ENCODE data around the gene NRG3.

The NRG3 gene

GRCh38 chr10:82399850-82400249, 524.9 kb downstream of the NRG3 start:
- Histone ChIP-seq H3K4me1 (ENCODE audit: control insufficient read depth, insufficient read depth, low read length) (peaks cover 3% of the 10 kb centered on the region), H3K4me3 (ENCODE audit: low read depth, low read length) (no peak overlapping the region), H3K9me3 (ENCODE audit: control insufficient read depth, insufficient read depth, low read depth, low read length) (no peaks in the 10 kb centered on the region), H3K27ac (ENCODE audit: extremely low read depth, low read depth, low read length) (no peak overlapping the region), H3K36me3 (ENCODE audit: control insufficient read depth in 2 of 2, insufficient read depth in 1 of 2, low read length in 2 of 2) (no peaks in the 10 kb centered on the region)
- CTCF ChIA-PET = no interaction called here
- POLR2A ChIA-PET = no interaction called here
- TF ChIP-seq ZNF211 (tag by site-specific recombination; IDR thresholded peaks at IDR 0.05; ENCODE audit: low read depth) (no peak), TCF7L2 (IDR thresholded peaks at IDR 0.05; ENCODE audit: borderline replicate concordance, low read depth, low read length) (peak; percentile 58; the same call in 1 of the 2 replicates)

- peaks cover 3% of the 10 kb centered on the region for H3K4me1 ChIP-seq (ENCODE audit: control insufficient read depth, insufficient read depth, low read length)
- TF ChIP-seq ZNF621 (tag by site-specific recombination; IDR thresholded peaks at IDR 0.05) = no peak
- no peak for TF ChIP-seq RBAK (tag by site-specific recombination; IDR thresholded peaks at IDR 0.05)
- no peak for TF ChIP-seq ZNF768 (tag by site-specific recombination; IDR thresholded peaks at IDR 0.05)
- POLR2A ChIA-PET = no interaction called here
- H3K9me3 ChIP-seq (ENCODE audit: control insufficient read depth, insufficient read depth, low read depth, low read length) = no peaks in the 10 kb centered on the region
- H3K4me3 ChIP-seq (ENCODE audit: low read depth, low read length) = no peak overlapping the region
- H3K36me3 ChIP-seq (ENCODE audit: control insufficient read depth in 2 of 2, insufficient read depth in 1 of 2, low read length in 2 of 2) = no peaks in the 10 kb centered on the region
- CTCF ChIA-PET = interaction anchor here (0.6 kb wide), 1 partner anchor 391 kb away, joined by 3 read pairs; no protein-coding TSS in a partner anchor
- no peak overlapping the region for H3K27ac ChIP-seq (ENCODE audit: extremely low read depth, low read depth, low read length)
These were observed 525.8 kb downstream of the NRG3 start for GRCh38 chr10:82400841-82401240.

- H3K36me3 ChIP-seq (ENCODE audit: control insufficient read depth in 2 of 2, insufficient read depth in 1 of 2, low read length in 2 of 2) = no peaks in the 10 kb centered on the region
- no peak overlapping the region for H3K27ac ChIP-seq (ENCODE audit: extremely low read depth, low read depth, low read length)
- no peaks in the 10 kb centered on the region for H3K9me3 ChIP-seq (ENCODE audit: control insufficient read depth, insufficient read depth, low read depth, low read length)
- CTCF ChIA-PET = interaction anchor here (0.7 kb wide), 1 partner anchor 25 kb away, joined by 3 read pairs; no protein-coding TSS in a partner anchor
- TF ChIP-seq ZNF530 (tag by site-specific recombination; IDR thresholded peaks at IDR 0.05; ENCODE audit: low read depth) (no peak), ZNF350 (tag by site-specific recombination; IDR thresholded peaks at IDR 0.05) (no peak), ZNF514 (tag by site-specific recombination; IDR thresholded peaks at IDR 0.05) (no peak), ZNF202 (tag by site-specific recombination; IDR thresholded peaks at IDR 0.05; ENCODE audit: borderline replicate concordance) (no peak), OVOL3 (tag by site-specific recombination; IDR thresholded peaks at IDR 0.05) (no peak), MYNN (tag by site-specific recombination; IDR thresholded peaks at IDR 0.05; ENCODE audit: borderline replicate concordance) (no peak), ZNF580 (tag by site-specific recombination; IDR thresholded peaks at IDR 0.05) (no peak), ZNF169 (tag by site-specific recombination; IDR thresholded peaks at IDR 0.05) (no peak), MEIS1 (CRISPR knock-in tag; IDR thresholded peaks at IDR 0.05; ENCODE audit: borderline replicate concordance) (no peak), ZNF624 (tag by site-specific recombination; IDR thresholded peaks at IDR 0.05) (no peak), ZNF133 (tag by site-specific recombination; IDR thresholded peaks at IDR 0.05) (no peak), ZIC2 (tag by site-specific recombination; IDR thresholded peaks at IDR 0.05) (no peak), ZNF768 (tag by site-specific recombination; IDR thresholded peaks at IDR 0.05) (no peak), ZNF791 (tag by site-specific recombination; IDR thresholded peaks at IDR 0.05) (no peak)
- TF ChIP-seq, protein P1, sequence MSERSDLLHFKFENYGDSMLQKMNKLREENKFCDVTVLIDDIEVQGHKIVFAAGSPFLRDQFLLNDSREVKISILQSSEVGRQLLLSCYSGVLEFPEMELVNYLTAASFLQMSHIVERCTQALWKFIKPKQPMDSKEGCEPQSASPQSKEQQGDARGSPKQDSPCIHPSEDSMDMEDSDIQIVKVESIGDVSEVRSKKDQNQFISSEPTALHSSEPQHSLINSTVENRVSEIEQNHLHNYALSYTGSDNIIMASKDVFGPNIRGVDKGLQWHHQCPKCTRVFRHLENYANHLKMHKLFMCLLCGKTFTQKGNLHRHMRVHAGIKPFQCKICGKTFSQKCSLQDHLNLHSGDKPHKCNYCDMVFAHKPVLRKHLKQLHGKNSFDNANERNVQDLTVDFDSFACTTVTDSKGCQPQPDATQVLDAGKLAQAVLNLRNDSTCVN (tag by site-specific recombination; optimal IDR thresholded peaks at IDR 0.05) = no peak
- TF ChIP-seq, protein P2, sequence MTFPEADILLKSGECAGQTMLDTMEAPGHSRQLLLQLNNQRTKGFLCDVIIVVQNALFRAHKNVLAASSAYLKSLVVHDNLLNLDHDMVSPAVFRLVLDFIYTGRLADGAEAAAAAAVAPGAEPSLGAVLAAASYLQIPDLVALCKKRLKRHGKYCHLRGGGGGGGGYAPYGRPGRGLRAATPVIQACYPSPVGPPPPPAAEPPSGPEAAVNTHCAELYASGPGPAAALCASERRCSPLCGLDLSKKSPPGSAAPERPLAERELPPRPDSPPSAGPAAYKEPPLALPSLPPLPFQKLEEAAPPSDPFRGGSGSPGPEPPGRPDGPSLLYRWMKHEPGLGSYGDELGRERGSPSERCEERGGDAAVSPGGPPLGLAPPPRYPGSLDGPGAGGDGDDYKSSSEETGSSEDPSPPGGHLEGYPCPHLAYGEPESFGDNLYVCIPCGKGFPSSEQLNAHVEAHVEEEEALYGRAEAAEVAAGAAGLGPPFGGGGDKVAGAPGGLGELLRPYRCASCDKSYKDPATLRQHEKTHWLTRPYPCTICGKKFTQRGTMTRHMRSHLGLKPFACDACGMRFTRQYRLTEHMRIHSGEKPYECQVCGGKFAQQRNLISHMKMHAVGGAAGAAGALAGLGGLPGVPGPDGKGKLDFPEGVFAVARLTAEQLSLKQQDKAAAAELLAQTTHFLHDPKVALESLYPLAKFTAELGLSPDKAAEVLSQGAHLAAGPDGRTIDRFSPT (tag by site-specific recombination; IDR thresholded peaks at IDR 0.05) = no peak
- TF ChIP-seq, protein P3, sequence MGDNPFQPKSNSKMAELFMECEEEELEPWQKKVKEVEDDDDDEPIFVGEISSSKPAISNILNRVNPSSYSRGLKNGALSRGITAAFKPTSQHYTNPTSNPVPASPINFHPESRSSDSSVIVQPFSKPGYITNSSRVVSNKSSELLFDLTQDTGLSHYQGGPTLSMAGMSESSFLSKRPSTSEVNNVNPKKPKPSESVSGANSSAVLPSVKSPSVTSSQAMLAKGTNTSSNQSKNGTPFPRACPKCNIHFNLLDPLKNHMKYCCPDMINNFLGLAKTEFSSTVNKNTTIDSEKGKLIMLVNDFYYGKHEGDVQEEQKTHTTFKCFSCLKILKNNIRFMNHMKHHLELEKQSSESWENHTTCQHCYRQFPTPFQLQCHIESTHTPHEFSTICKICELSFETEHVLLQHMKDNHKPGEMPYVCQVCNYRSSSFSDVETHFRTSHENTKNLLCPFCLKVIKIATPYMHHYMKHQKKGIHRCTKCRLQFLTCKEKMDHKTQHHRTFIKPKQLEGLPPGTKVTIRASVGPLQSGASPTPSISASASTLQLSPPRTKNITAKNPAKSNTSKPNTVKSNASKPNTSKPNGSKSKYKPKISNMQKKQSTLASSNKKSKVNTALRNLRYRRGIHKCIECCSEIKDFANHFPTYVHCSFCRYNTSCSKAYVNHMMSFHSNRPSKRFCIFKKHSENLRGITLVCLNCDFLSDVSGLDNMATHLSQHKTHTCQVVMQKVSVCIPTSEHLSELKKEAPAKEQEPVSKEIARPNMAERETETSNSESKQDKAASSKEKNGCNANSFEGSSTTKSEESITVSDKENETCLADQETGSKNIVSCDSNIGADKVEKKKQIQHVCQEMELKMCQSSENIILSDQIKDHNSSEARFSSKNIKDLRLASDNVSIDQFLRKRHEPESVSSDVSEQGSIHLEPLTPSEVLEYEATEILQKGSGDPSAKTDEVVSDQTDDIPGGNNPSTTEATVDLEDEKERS (tag by site-specific recombination; IDR thresholded peaks at IDR 0.05) = no peak
- no peaks in the 10 kb centered on the region; the same call in 1 of the 2 replicates for H3K4me1 ChIP-seq (ENCODE audit: control insufficient read depth, insufficient read depth, low read length)
- POLR2A ChIA-PET = no interaction called here
- H3K4me3 ChIP-seq (ENCODE audit: low read depth, low read length) = no peak overlapping the region
These were observed 528.0 kb downstream of the NRG3 start for GRCh38 chr10:82402906-82403401.

Measured in HEK293 (cell line).